Measurements from ENCODE around the gene LCT. TPM values are rescaled to one million over a fixed set of nuclear protein-coding genes. Genes with fewer than 3 reads are reported as not detected.

Gene LCT
- total and polyA plus RNA-seq, 2 of the 13 experiments (the other 11 are each of a cell fraction or from before 2014, with no cell fraction given): not detected

DNA sequence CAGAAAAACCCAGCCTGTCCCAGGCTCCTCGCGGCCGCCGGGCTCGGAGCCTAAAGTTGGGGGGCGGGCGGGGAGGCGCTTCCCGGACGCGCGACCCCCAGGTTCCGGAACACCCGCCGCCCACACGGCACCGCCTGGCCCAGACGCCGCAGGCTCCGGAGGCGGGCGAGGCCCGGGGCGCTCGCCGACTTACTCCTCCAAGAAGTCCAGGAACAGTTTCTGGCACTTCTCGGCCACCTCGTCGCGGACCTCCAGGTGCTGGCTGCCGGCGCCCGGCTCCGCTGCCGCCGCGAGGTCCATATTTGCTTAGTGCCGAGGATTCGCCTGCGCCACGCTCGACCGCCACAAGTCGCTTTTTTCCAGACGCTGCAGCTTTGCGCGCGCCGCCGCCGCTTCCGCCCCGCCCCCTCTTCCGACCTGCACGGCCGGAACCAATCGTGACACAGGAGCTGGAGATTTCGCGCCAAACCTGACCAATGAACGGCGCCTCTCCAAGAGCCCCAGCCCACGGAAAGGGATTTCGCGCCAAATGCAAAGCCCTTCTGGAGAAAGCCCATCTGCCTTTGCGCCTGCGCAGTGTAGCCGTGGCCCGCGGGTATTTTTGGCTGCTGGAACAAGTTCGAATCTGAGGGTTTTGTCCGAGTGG, 39.2 kb upstream of the LCT start, which contains the start of gene MCM6 (continued):
- TF ChIP-seq ZNF12 (CRISPR knock-in tag; IDR thresholded peaks at IDR 0.05) (no peak), POGZ (CRISPR knock-in tag; IDR thresholded peaks at IDR 0.05) (0 out of 2 replicates have a peak, but pooled peaks have one; percentile 57), ZBTB42 (CRISPR knock-in tag; IDR thresholded peaks at IDR 0.05) (0 out of 2 replicates have a peak, but pooled peaks have one; percentile 62), SP140L (CRISPR knock-in tag; IDR thresholded peaks at IDR 0.05; ENCODE audit: borderline replicate concordance) (0 out of 2 replicates have a peak, but pooled peaks have one; percentile 35), ARNTL (CRISPR knock-in tag; IDR thresholded peaks at IDR 0.05) (0 out of 2 replicates have a peak, but pooled peaks have one; percentile 62), MAX (IDR thresholded peaks at IDR 0.05) (peak; percentile 86), ZNF556 (CRISPR knock-in tag; IDR thresholded peaks at IDR 0.05; ENCODE audit: borderline replicate concordance) (no peak), ZSCAN30 (CRISPR knock-in tag; IDR thresholded peaks at IDR 0.05) (no peak), ZNF75D (CRISPR knock-in tag; IDR thresholded peaks at IDR 0.05; ENCODE audit: borderline replicate concordance) (no peak), ZNF777 (CRISPR knock-in tag; IDR thresholded peaks at IDR 0.05) (peak; percentile 70), FOSL2 (CRISPR knock-in tag; IDR thresholded peaks at IDR 0.05) (no peak), PTBP1 (IDR thresholded peaks at IDR 0.05; ENCODE audit: low read depth, low read length, poor library complexity, severe bottlenecking) (no peak), CREB3 (CRISPR knock-in tag; IDR thresholded peaks at IDR 0.05) (no peak), ETV5 (CRISPR knock-in tag; IDR thresholded peaks at IDR 0.05; ENCODE audit: borderline replicate concordance) (peak; percentile 61), PHF8 (CRISPR knock-in tag; IDR thresholded peaks at IDR 0.05) (peak; percentile 55), TBP (CRISPR knock-in tag; IDR thresholded peaks at IDR 0.05) (no peak), HMG20A (CRISPR knock-in tag; IDR thresholded peaks at IDR 0.05; ENCODE audit: borderline replicate concordance) (no peak), ZSCAN20 (CRISPR knock-in tag; IDR thresholded peaks at IDR 0.05; ENCODE audit: borderline replicate concordance) (no peak; the same call in 1 of the 2 replicates)
- TF ChIP-seq, protein P1, sequence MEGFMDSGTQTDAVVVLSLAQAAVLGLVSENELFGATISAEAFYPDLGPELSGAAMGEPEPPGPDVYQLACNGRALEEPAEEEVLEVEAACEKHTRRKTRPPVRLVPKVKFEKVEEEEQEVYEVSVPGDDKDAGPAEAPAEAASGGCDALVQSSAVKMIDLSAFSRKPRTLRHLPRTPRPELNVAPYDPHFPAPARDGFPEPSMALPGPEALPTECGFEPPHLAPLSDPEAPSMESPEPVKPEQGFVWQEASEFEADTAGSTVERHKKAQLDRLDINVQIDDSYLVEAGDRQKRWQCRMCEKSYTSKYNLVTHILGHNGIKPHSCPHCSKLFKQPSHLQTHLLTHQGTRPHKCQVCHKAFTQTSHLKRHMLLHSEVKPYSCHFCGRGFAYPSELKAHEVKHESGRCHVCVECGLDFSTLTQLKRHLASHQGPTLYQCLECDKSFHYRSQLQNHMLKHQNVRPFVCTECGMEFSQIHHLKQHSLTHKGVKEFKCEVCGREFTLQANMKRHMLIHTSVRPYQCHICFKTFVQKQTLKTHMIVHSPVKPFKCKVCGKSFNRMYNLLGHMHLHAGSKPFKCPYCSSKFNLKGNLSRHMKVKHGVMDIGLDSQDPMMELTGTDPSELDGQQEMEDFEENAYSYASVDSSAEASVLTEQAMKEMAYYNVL (CRISPR knock-in tag; IDR thresholded peaks at IDR 0.05; ENCODE audit: borderline replicate concordance): no peak
- TF ChIP-seq, protein P2, sequence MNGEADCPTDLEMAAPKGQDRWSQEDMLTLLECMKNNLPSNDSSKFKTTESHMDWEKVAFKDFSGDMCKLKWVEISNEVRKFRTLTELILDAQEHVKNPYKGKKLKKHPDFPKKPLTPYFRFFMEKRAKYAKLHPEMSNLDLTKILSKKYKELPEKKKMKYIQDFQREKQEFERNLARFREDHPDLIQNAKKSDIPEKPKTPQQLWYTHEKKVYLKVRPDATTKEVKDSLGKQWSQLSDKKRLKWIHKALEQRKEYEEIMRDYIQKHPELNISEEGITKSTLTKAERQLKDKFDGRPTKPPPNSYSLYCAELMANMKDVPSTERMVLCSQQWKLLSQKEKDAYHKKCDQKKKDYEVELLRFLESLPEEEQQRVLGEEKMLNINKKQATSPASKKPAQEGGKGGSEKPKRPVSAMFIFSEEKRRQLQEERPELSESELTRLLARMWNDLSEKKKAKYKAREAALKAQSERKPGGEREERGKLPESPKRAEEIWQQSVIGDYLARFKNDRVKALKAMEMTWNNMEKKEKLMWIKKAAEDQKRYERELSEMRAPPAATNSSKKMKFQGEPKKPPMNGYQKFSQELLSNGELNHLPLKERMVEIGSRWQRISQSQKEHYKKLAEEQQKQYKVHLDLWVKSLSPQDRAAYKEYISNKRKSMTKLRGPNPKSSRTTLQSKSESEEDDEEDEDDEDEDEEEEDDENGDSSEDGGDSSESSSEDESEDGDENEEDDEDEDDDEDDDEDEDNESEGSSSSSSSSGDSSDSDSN (CRISPR knock-in tag; IDR thresholded peaks at IDR 0.05): no peak
- TF ChIP-seq, protein P3, sequence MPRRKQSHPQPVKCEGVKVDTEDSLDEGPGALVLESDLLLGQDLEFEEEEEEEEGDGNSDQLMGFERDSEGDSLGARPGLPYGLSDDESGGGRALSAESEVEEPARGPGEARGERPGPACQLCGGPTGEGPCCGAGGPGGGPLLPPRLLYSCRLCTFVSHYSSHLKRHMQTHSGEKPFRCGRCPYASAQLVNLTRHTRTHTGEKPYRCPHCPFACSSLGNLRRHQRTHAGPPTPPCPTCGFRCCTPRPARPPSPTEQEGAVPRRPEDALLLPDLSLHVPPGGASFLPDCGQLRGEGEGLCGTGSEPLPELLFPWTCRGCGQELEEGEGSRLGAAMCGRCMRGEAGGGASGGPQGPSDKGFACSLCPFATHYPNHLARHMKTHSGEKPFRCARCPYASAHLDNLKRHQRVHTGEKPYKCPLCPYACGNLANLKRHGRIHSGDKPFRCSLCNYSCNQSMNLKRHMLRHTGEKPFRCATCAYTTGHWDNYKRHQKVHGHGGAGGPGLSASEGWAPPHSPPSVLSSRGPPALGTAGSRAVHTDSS (CRISPR knock-in tag; conservative IDR thresholded peaks at IDR 0.05): no peak
- TF ChIP-seq, protein P4, sequence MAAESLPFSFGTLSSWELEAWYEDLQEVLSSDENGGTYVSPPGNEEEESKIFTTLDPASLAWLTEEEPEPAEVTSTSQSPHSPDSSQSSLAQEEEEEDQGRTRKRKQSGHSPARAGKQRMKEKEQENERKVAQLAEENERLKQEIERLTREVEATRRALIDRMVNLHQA (CRISPR knock-in tag; IDR thresholded peaks at IDR 0.05): no peak

Data from HepG2 (cell line).